ENCODE data around the gene GZMB.

- TF ChIP-seq POLR2A (IDR thresholded peaks at IDR 0.05; ENCODE audit: low read depth, low read length) (no peak), TAF1 (IDR thresholded peaks at IDR 0.05; ENCODE audit: low read depth, low read length) (no peak), POLR2AphosphoS5 (IDR thresholded peaks at IDR 0.05; ENCODE audit: low read depth, low read length) (no peak), POU2F2 (IDR thresholded peaks at IDR 0.05; ENCODE audit: low read depth, low read length) (no peak), SPI1 (IDR thresholded peaks at IDR 0.05; ENCODE audit: low read depth, low read length) (no peak)
Measured at GRCh38 chr14:24631749-24632335, 2.1 kb downstream of the GZMB start.
